T-cell (primary cell): Measurements from ENCODE around the gene PIP4K2A. TPM values are rescaled to one million over a fixed set of nuclear protein-coding genes. Genes with fewer than 3 reads are reported as not detected.
A peak's percentile ranks its signal among the peaks of the same experiment; 100 is the strongest.

Source experiments
- ATAC-seq, 4 experiments: fragments of 200-7000 bp in 3 of 4; fragments of 150-1000 bp in 1 of 4; cut with Tn5 transposase; replicated peaks in 1 of 4; 1 replicate in 3 of 4; 2 replicates in 1 of 4; pipeline ENCODE4 v1.10.0; 2021; ENCODE audit warnings: moderate library complexity in 3 of 4, mild to moderate bottlenecking in 2 of 4, moderate number of reproducible peaks in 1 of 4
- CTCF ChIA-PET, 2 donors: fragments of 300-600 bp; sonication (Branson Sonifier 250); formaldehyde crosslinking; loops; one replicate each; lab custom pipeline; 2022; ENCODE audit warnings: antibody characterized with exemption in 2 of 2; lab: Charles Lee
- POLR2A ChIA-PET, 2 donors: fragments of 300-600 bp; sonication (Branson Sonifier 250); formaldehyde crosslinking; loops; one replicate each; lab custom pipeline; 2022; ENCODE audit warnings: antibody characterized with exemption in 2 of 2; lab: Charles Lee
- DNase-seq, 35 experiments: peaks; one replicate each; pipeline versions ENCODE4 v3.0.0 to v3.0.0-alpha.2; 2013 to 2023
- H3K27ac ChIP-seq: one replicate; pipeline ENCODE4 v1.5.1; 2013; ENCODE audit warnings: low read length
- H3K27me3 ChIP-seq, 2 experiments: replicated peaks in 1 of 2; 1 replicate in 1 of 2; 2 replicates in 1 of 2; pipeline versions ENCODE4 v1.6.1 to v1.7.0; 2013; ENCODE audit warnings: low read length in 1 of 2, mixed read lengths in 1 of 2; ENCODE audit not compliant: control insufficient read depth in 2 of 2, insufficient read depth in 2 of 2; ENCODE audit errors: extremely low read depth in 1 of 2
- H3K36me3 ChIP-seq, 2 donors: 1 replicate in 1 of 2; 2 replicates in 1 of 2; pipeline versions ENCODE4 v1.6.1 to v1.7.0; 2013; ENCODE audit warnings: low read length in 1 of 2; ENCODE audit not compliant: control insufficient read depth in 2 of 2, insufficient read depth in 1 of 2; ENCODE audit errors: extremely low read depth in 1 of 2
- H3K4me1 ChIP-seq, 2 experiments: 1 replicate in 1 of 2; 2 replicates in 1 of 2; pipeline versions ENCODE4 v1.6.1 to v1.7.0; 2013; ENCODE audit warnings: low read length in 2 of 2, mixed read lengths in 1 of 2; ENCODE audit not compliant: insufficient read depth in 2 of 2, control insufficient read depth in 1 of 2; ENCODE audit errors: extremely low read depth in 1 of 2
- H3K4me3 ChIP-seq, 2 donors: 1 replicate in 1 of 2; 2 replicates in 1 of 2; pipeline versions ENCODE4 v1.5.1 to v1.7.0; 2013; ENCODE audit warnings: mild to moderate bottlenecking in 2 of 2, low read length in 1 of 2, moderate library complexity in 1 of 2; ENCODE audit not compliant: control insufficient read depth in 1 of 2; ENCODE audit errors: extremely low read depth in 1 of 2
- H3K9me3 ChIP-seq: 2 replicates; pipeline ENCODE4 v1.7.0; 2013
- H3K27ac Mint-ChIP-seq, 2 donors: one replicate each; pipeline ENCODE4 v1.8.0; 2020 to 2021; ENCODE audit warnings: mild to moderate bottlenecking in 2 of 2, mixed read lengths in 2 of 2
- H3K27me3 Mint-ChIP-seq, 2 donors: one replicate each; pipeline ENCODE4 v1.8.0; 2021 to 2022; ENCODE audit warnings: mixed read lengths in 2 of 2
- H3K36me3 Mint-ChIP-seq: one replicate; pipeline ENCODE4 v1.8.0; 2021; ENCODE audit warnings: mixed read lengths
- H3K4me1 Mint-ChIP-seq, 3 donors: one replicate each; pipeline ENCODE4 v1.8.0; 2020 to 2022; ENCODE audit warnings: mixed read lengths in 3 of 3, mild to moderate bottlenecking in 1 of 3
- H3K4me3 Mint-ChIP-seq, 3 donors: one replicate each; pipeline ENCODE4 v1.8.0; 2020 to 2022; ENCODE audit warnings: mild to moderate bottlenecking in 3 of 3, mixed read lengths in 3 of 3, moderate library complexity in 3 of 3
- H3K9me3 Mint-ChIP-seq, 3 donors: one replicate each; pipeline ENCODE4 v1.8.0; 2020 to 2022; ENCODE audit warnings: mixed read lengths in 3 of 3
- WGBS: methylation state at CpG from one replicate; pipeline ENCODE4 v1.1.5; 2013; ENCODE audit warnings: missing lambda C conversion rate; ENCODE audit not compliant: insufficient coverage; 5-methylcytosine and 5-hydroxymethylcytosine counted together
- total RNA-seq, 35 experiments: library from RNA in 6 of 35; stranded (reverse) in 6 of 35; fragments of 120-200 nt in 1 of 35; gene quantifications; one replicate each; pipeline versions ENCODE4 v1.2.1 to v1.2.4 and lab custom pipeline; 2013 to 2026

The PIP4K2A gene
- total RNA-seq, 5 donors from 2014 or later (not counting 1 experiment from before 2014, with no cell fraction given): 129 to 238 (median 160) TPM

DNA sequence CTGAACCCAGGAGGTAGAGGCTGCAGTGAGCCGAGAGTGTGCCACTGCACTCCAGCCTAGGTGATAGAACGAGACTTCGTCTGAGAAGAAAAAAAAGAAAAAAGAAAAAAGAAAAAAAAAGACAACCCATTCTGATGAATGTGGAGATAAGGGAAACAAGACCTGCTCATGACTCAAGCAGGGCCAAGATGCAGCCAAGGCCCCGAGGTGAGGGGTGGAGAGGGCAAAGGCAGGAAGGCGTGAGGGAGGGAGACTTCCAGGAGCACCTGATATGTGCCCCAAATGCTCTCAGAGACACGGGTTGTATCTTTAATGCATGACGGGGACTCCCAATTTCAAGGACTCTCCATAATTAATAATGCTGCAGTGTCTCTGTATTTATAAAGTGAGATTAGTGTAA, 134.6 kb downstream of the PIP4K2A start:
- ChIA-PET POLR2A (no interaction called here), CTCF (no interaction called here)
- Mint-ChIP-seq H3K9me3 (no peaks in the 10 kb centered on the region), H3K27ac (peak overlapping the region in 1 of 2 donors; percentile 70), H3K27me3 (no peaks in the 10 kb centered on the region), H3K4me1 (peaks cover 60 to 77% (median 70%) of the 10 kb centered on the region in 3 donors), H3K36me3 (peaks cover 53% of the 10 kb centered on the region), H3K4me3 (no peak overlapping the region)
- no peak overlapping the region for H3K4me3 ChIP-seq
- DNase-seq (no peak), ATAC-seq (peak in 1 of 4 experiments; percentile 19)
- H3K36me3 ChIP-seq: peaks cover 23 to 81% of the 10 kb centered on the region in 2 donors
- no peak overlapping the region for H3K27ac ChIP-seq
- WGBS: 25% methylated on average over 1 of the region's 7 CpGs
- H3K9me3 ChIP-seq: no peaks in the 10 kb centered on the region
- no peaks in the 10 kb centered on the region for H3K27me3 ChIP-seq
- H3K4me1 ChIP-seq: peaks cover 0 to 10% of the 10 kb centered on the region in 2 experiments

- Histone ChIP-seq H3K4me3 (no peak overlapping the region), H3K4me1 (peaks cover 3 to 36% of the 10 kb centered on the region in 2 experiments), H3K27ac (peak overlapping the region; percentile 40), H3K9me3 (no peaks in the 10 kb centered on the region), H3K27me3 (no peaks in the 10 kb centered on the region), H3K36me3 (peaks cover 23 to 77% of the 10 kb centered on the region in 2 donors)
- Mint-ChIP-seq H3K27me3 (no peaks in the 10 kb centered on the region), H3K36me3 (peaks cover 60% of the 10 kb centered on the region), H3K4me1 (peaks cover 60 to 77% (median 75%) of the 10 kb centered on the region in 3 donors), H3K4me3 (no peak overlapping the region), H3K9me3 (no peaks in the 10 kb centered on the region), H3K27ac (peak overlapping the region; percentile 74 to 76)
- ChIA-PET CTCF (interaction anchor here (0.5 to 3.2 kb wide), 43 partner anchors 9 to 1078 kb away, joined by 3 to 12 read pairs (median 4); partner anchors contain the start of gene DNAJC1 (in 1 of the 2)), POLR2A (interaction anchor here (0.6 to 1.0 kb wide), 5 partner anchors 11 to 1057 kb away, joined by 3 to 7 read pairs (median 6); no protein-coding TSS in a partner anchor)
- peak; percentile 49 to 67 (median 53) for ATAC-seq
- WGBS: 33% methylated on average over 3 of the region's 7 CpGs
- peak in 27 of 35 experiments; percentile 4 to 72 (median 18) for DNase-seq
Measured at GRCh38 chr10:22573820-22574569, 140.4 kb downstream of the PIP4K2A start.

DNA sequence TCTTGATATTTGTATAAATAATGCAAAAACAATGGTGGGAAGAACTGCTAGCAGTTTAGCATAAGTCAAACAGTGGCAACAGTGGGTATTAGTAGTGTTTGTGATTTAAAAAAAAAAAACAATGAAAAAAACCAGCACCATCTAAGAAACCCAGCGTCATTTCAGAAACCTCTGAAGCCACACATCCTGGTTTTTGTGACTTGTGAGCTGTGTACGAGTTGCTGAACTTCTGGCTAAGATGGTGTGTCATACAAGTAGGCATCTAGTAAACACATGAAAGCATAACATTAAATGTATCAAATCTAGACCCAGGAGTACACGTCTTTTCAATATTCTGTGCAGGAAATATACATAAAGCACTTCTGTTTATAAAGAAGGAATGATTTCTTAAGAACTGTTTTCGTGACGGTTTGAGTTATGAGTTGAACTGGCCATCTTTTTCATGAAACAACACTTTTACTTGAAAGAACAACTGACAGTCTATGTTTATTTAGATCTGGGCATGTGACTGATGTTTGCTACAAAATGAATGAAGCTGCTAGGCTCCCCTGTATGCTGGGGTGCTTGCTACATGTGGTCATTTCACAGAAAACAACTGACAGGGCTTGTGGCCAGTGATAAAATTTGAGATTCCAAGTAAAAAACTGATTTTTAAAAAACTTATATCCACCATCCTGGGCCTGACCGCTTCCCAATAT, 143.5 kb downstream of the PIP4K2A start:
- CTCF ChIA-PET: interaction anchor here in 1 of 2 donors (0.5 to 1.3 kb wide), 2 partner anchors 40 to 419 kb away, joined by 4 to 7 read pairs; no protein-coding TSS in a partner anchor
- Mint-ChIP-seq H3K27ac (peak overlapping the region; percentile 40 to 82), H3K9me3 (no peaks in the 10 kb centered on the region), H3K36me3 (peaks cover 76% of the 10 kb centered on the region), H3K4me1 (peaks cover 52 to 75% (median 65%) of the 10 kb centered on the region in 3 donors), H3K27me3 (no peaks in the 10 kb centered on the region), H3K4me3 (no peak overlapping the region)
- whole genome bisulfite sequencing: no CpG with 5 or more reads among the region's 6 CpGs
- Histone ChIP-seq H3K36me3 (peaks cover 14 to 82% of the 10 kb centered on the region in 2 donors), H3K27ac (peak overlapping the region; percentile 50), H3K4me1 (peaks cover 3 to 38% of the 10 kb centered on the region in 2 experiments), H3K9me3 (no peaks in the 10 kb centered on the region), H3K27me3 (no peaks in the 10 kb centered on the region), H3K4me3 (no peak overlapping the region)
- DNase-seq (peak in 25 of 35 experiments; percentile 9 to 72 (median 31)), ATAC-seq (peak; percentile 67 to 90 (median 76))
- POLR2A ChIA-PET: no interaction called here

DNA sequence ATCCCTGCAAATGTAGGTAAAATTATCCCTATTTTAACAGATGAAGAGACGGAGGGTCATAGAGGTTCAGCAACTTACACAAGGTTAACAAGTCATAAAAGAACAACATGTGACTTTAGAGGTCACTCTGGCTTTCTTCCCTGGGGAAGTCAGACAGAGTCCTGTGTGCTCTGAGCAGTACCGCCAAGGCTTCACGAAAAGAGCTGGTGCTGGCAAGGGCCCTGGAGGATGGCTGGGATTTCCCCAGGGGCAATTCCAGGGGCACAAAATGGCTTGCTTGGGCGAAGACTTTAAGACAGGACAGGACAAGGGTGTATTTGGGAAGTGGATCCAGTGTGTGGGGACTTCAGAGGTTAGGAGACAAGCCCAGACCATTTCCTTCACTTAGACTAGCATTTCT, 144.1 kb downstream of the PIP4K2A start:
- Mint-ChIP-seq H3K4me1 (peaks cover 49 to 72% (median 61%) of the 10 kb centered on the region in 3 donors), H3K27ac (peak overlapping the region; percentile 82 to 90), H3K9me3 (no peaks in the 10 kb centered on the region), H3K27me3 (no peaks in the 10 kb centered on the region), H3K36me3 (peaks cover 76% of the 10 kb centered on the region), H3K4me3 (no peak overlapping the region)
- POLR2A ChIA-PET: no interaction called here
- WGBS: 67% methylated on average over 1 of the region's 4 CpGs
- peaks cover 3 to 38% of the 10 kb centered on the region in 2 experiments for H3K4me1 ChIP-seq
- H3K27me3 ChIP-seq: no peaks in the 10 kb centered on the region
- H3K4me3 ChIP-seq: no peak overlapping the region
- H3K9me3 ChIP-seq: no peaks in the 10 kb centered on the region
- peaks cover 14 to 77% of the 10 kb centered on the region in 2 donors for H3K36me3 ChIP-seq
- no peak for ATAC-seq
- peak in 1 of 35 experiments; percentile 46 for DNase-seq
- CTCF ChIA-PET: interaction anchor here in 1 of 2 donors (1.3 kb wide), 1 partner anchor 41 kb away, joined by 4 read pairs; no protein-coding TSS in a partner anchor
- peak overlapping the region; percentile 50 for H3K27ac ChIP-seq

DNA sequence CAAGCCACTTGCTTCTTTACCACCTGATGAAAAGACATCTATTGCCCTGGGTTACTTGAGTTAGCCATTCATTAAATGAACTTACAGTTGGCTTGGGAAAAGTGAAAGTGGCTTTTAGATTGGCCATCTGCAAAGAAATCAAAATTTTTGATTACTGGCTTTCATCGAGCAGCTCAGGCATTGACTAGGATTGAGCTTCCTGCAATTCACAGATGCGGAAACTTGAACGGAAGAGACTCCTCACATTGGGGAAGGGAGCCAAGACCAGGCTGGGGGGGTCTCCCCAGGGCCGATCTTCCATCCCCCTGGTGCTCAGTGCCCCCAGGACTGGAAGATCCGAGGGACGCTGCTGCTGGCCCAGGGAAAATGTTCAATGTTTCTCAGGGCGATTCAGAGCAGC, 145.4 kb downstream of the PIP4K2A start:
- no peak overlapping the region for H3K4me3 Mint-ChIP-seq
- Histone ChIP-seq H3K27me3 (no peaks in the 10 kb centered on the region), H3K27ac (no peak overlapping the region), H3K36me3 (peaks cover 14 to 84% of the 10 kb centered on the region in 2 donors), H3K4me1 (peaks cover 3 to 45% of the 10 kb centered on the region in 2 experiments), H3K4me3 (no peak overlapping the region), H3K9me3 (no peaks in the 10 kb centered on the region)
- H3K36me3 Mint-ChIP-seq: peaks cover 83% of the 10 kb centered on the region
- ChIA-PET POLR2A (no interaction called here), CTCF (interaction anchor here in 1 of 2 donors (0.7 kb wide), 1 partner anchor 13 kb away, joined by 5 read pairs; no protein-coding TSS in a partner anchor)
- ATAC-seq (no peak), DNase-seq (no peak)
- WGBS: 91% methylated on average over 7 of the region's 7 CpGs
- H3K27me3 Mint-ChIP-seq: no peaks in the 10 kb centered on the region
- H3K27ac Mint-ChIP-seq: peak overlapping the region in 1 of 2 donors; percentile 34
- H3K9me3 Mint-ChIP-seq: no peaks in the 10 kb centered on the region
- H3K4me1 Mint-ChIP-seq: peaks cover 51 to 74% (median 63%) of the 10 kb centered on the region in 3 donors

- DNase-seq (no peak), ATAC-seq (no peak)
- peaks cover 14 to 74% of the 10 kb centered on the region in 2 donors for H3K36me3 ChIP-seq
- no peaks in the 10 kb centered on the region for H3K27me3 ChIP-seq
- H3K27ac Mint-ChIP-seq: peak overlapping the region in 1 of 2 donors; percentile 67
- peak overlapping the region; percentile 8 for H3K27ac ChIP-seq
- peaks cover 62% of the 10 kb centered on the region for H3K36me3 Mint-ChIP-seq
- no peaks in the 10 kb centered on the region for H3K9me3 ChIP-seq
- no peaks in the 10 kb centered on the region for H3K27me3 Mint-ChIP-seq
- no peak overlapping the region for H3K4me3 ChIP-seq
- no peak overlapping the region for H3K4me3 Mint-ChIP-seq
- H3K9me3 Mint-ChIP-seq: no peaks in the 10 kb centered on the region
- 54% methylated on average over 4 of the region's 5 CpGs for WGBS
- POLR2A ChIA-PET: interaction anchor here in 1 of 2 donors (0.9 kb wide), 1 partner anchor 8 kb away, joined by 5 read pairs; no protein-coding TSS in a partner anchor
- H3K4me1 ChIP-seq: peaks cover 0 to 14% of the 10 kb centered on the region in 2 experiments
- peaks cover 32 to 40% (median 36%) of the 10 kb centered on the region in 3 donors for H3K4me1 Mint-ChIP-seq
- CTCF ChIA-PET: interaction anchor here (0.9 to 1.0 kb wide), 2 partner anchors 21 to 575 kb away, joined by 3 to 4 read pairs; no protein-coding TSS in a partner anchor
Measured at GRCh38 chr10:22564060-22564459, 150.3 kb downstream of the PIP4K2A start.
